Thyroid gland (tissue), 4 donors: Measurements from ENCODE around the gene VARS1. TPM values are rescaled to one million over a fixed set of nuclear protein-coding genes. Genes with fewer than 3 reads are reported as not detected.
"Not testable (repeated sequence)": the region's sequence is repeated elsewhere in the genome, so short reads cannot be mapped to it uniquely, and the experiment has no call there.

Source experiments
- DNase-seq, 2 donors: peaks; one replicate each; pipeline ENCODE4 v3.0.0-alpha.2; 2019
- H3K27ac ChIP-seq, 3 donors: fragments of 200-600 bp; sonication (generic); 1 replicate in 2 of 3; 2 replicates in 1 of 3; pipeline ENCODE4 v1.5.1; 2016 to 2019; ENCODE audit warnings: mild to moderate bottlenecking in 1 of 3, moderate library complexity in 1 of 3
- H3K27me3 ChIP-seq: fragments of 200-600 bp; sonication (generic); one replicate; pipeline ENCODE4 v1.5.1; 2019
- H3K36me3 ChIP-seq, 2 donors: fragments of 200-600 bp; sonication (generic); one replicate each; pipeline ENCODE4 v1.5.1; 2016 to 2019
- H3K4me1 ChIP-seq, 2 donors: fragments of 200-600 bp; sonication (generic); one replicate each; pipeline ENCODE4 v1.5.1; 2017 to 2019
- H3K4me3 ChIP-seq, 3 donors: fragments of 200-600 bp; sonication (generic); replicated peaks in 1 of 3; 1 replicate in 2 of 3; 2 replicates in 1 of 3; pipeline ENCODE4 v1.5.1; 2016; ENCODE audit warnings: mild to moderate bottlenecking in 1 of 3
- H3K9me3 ChIP-seq: fragments of 200-600 bp; sonication (generic); one replicate; pipeline ENCODE4 v1.5.1; 2017
- CTCF ChIP-seq, 6 experiments: fragments of 200-600 bp in 3 of 6; fragments of 450-650 bp in 3 of 6; sonication (generic) in 3 of 6; IDR thresholded peaks; one replicate each; pipeline ENCODE4 v1.5.1; 2016 to 2019; ENCODE audit warnings: antibody characterized with exemption in 6 of 6, mild to moderate bottlenecking in 2 of 6, inconsistent platforms in 1 of 6, moderate library complexity in 1 of 6
- POLR2A ChIP-seq, 2 donors: fragments of 450-650 bp; IDR thresholded peaks; one replicate each; pipeline ENCODE4 v1.6.1; 2017; ENCODE audit warnings: antibody characterized with exemption in 2 of 2, mild to moderate bottlenecking in 2 of 2, moderate library complexity in 1 of 2
- WGBS, 2 donors: methylation state at CpG; one replicate each; pipeline ENCODE4 v1.1.5; 2017; 5-methylcytosine and 5-hydroxymethylcytosine counted together
- intact Hi-C: fragments of 100-400 bp; cut with DNase I; formaldehyde crosslinking; loops from one replicate; pipeline ENCODE4 v1.15.1; 2023
- total RNA-seq, 4 donors: library from RNA; depleted of rRNA; stranded (reverse); fragments of >200 nt; gene quantifications; one replicate each; pipeline ENCODE4 v1.2.3, GENCODE V29; 2016

VARS1 gene
- total RNA-seq, 4 donors from 2014 or later = 33.8 to 120 (median 39.9) TPM

- TF ChIP-seq POLR2A (IDR thresholded peaks at IDR 0.05) = no peak
- TF ChIP-seq CTCF (IDR thresholded peaks at IDR 0.05) = no peak
- Histone ChIP-seq H3K4me3 (no peak overlapping the region), H3K36me3 (no peaks in the 10 kb centered on the region), H3K9me3 (no peaks in the 10 kb centered on the region), H3K4me1 (peaks cover 12 to 17% of the 10 kb centered on the region in 2 donors), H3K27ac (peak overlapping the region; percentile 100), H3K27me3 (no peaks in the 10 kb centered on the region)
- DNase-seq = no peak
- intact Hi-C loops = no loop called here
- whole genome bisulfite sequencing, 2 donors = 96 to 97% methylated on average over 7 of the region's 7 CpGs
Observed at GRCh38 chr6:31813465-31813849, 17.9 kb upstream of the VARS1 start.

GRCh38 chr6:31811645-31812044, 16.1 kb upstream of the VARS1 start:
- Histone ChIP-seq H3K27me3 (no peaks in the 10 kb centered on the region), H3K27ac (no peak overlapping the region), H3K36me3 (no peaks in the 10 kb centered on the region), H3K4me3 (no peak overlapping the region), H3K4me1 (peaks cover 12 to 18% of the 10 kb centered on the region in 2 donors), H3K9me3 (no peaks in the 10 kb centered on the region)
- no peak for TF ChIP-seq CTCF (IDR thresholded peaks at IDR 0.05)
- no peak for TF ChIP-seq POLR2A (IDR thresholded peaks at IDR 0.05)
- DNase-seq = no peak
- intact Hi-C loops = no loop called here
- 93 to 95% methylated on average over 12 of the region's 12 CpGs for WGBS, 2 donors

GRCh38 chr6:31808599-31808998, 13.0 kb upstream of the VARS1 start:
- DNase-seq, H3K27ac ChIP-seq: not testable (repeated sequence)
- WGBS, 2 donors = 92 to 94% methylated on average over 10 of the region's 10 CpGs

GRCh38 chr6:31806470-31807272, 11.1 kb upstream of the VARS1 start, which contains the start of gene LSM2:
TSS of gene LSM2 (minus strand) at chr6:31806966. CDS start at chr6:31806757, 209 bp downstream.
- Histone ChIP-seq H3K4me3 (peak within 1 kb of the TSS; percentile 53 to 66 (median 57)), H3K9me3 (no peaks in the 10 kb centered on the region), H3K27ac (peak within 1 kb of the TSS; percentile 86 to 97 (median 93)), H3K36me3 (no peaks in the 10 kb centered on the region), H3K4me1 (peaks cover 4 to 17% of the 10 kb centered on the region in 2 donors), H3K27me3 (no peaks in the 10 kb centered on the region)
- 1% methylated on average over 47 to 49 of the region's 51 CpGs for WGBS, 2 donors
- intact Hi-C loops = no loop called here
- DNase-seq = peak; percentile 98
- peak in 3 of 6 experiments; percentile 3 to 24 (median 13) for TF ChIP-seq CTCF (IDR thresholded peaks at IDR 0.05)
- TF ChIP-seq POLR2A (IDR thresholded peaks at IDR 0.05) = peak in 1 of 2 donors; percentile 97

More at GRCh38 chr6:31808599-31808998, 13.0 kb upstream of the VARS1 start:
- H3K4me3 ChIP-seq, H3K36me3 ChIP-seq, intact Hi-C loops, H3K27me3 ChIP-seq, H3K9me3 ChIP-seq: not testable (repeated sequence)
- H3K4me1 ChIP-seq = peaks cover 7 to 22% of the 10 kb centered on the region in 2 donors

- 15 to 16% methylated on average over 7 of the region's 7 CpGs for WGBS, 2 donors
- DNase-seq = no peak
- H3K27me3 ChIP-seq = no peaks in the 10 kb centered on the region
Observed at GRCh38 chr6:31805939-31806469, 10.5 kb upstream of the VARS1 start.

GRCh38 chr6:31801031-31801927, 5.7 kb upstream of the VARS1 start:
- H3K27me3 ChIP-seq, DNase-seq, H3K9me3 ChIP-seq, H3K36me3 ChIP-seq, H3K27ac ChIP-seq, intact Hi-C loops, H3K4me3 ChIP-seq: not testable (repeated sequence)
- whole genome bisulfite sequencing, 2 donors = 94 to 96% methylated on average over 8 of the region's 8 CpGs
- peaks cover 6 to 13% of the 10 kb centered on the region in 2 donors for H3K4me1 ChIP-seq

More at GRCh38 chr6:31805939-31806469, 10.5 kb upstream of the VARS1 start:
- TF ChIP-seq POLR2A (IDR thresholded peaks at IDR 0.05) (no peak), CTCF (IDR thresholded peaks at IDR 0.05) (no peak)
- H3K4me3 ChIP-seq = peak overlapping the region; percentile 53 to 66 (median 57)
- intact Hi-C loops = no loop called here
- no peaks in the 10 kb centered on the region for H3K36me3 ChIP-seq
- H3K9me3 ChIP-seq = no peaks in the 10 kb centered on the region
- H3K4me1 ChIP-seq = peaks cover 4 to 17% of the 10 kb centered on the region in 2 donors
- H3K27ac ChIP-seq = peak overlapping the region; percentile 85 to 97 (median 93)
